Endothelial cell of umbilical vein (primary cell): ENCODE results near the gene CPED1. TPM values are rescaled to one million over a fixed set of nuclear protein-coding genes. Genes with fewer than 3 reads are reported as not detected.

Source experiments
- BruUV-seq: library from RNA; stranded (reverse); fragments of 400-500 nt; replicated peaks from 2 replicates; lab custom pipeline; 2021; lab: Mats Ljungman, UMichigan
- CTCF ChIA-PET: fragments of 300-600, 350-600 bp; sonication (Branson Sonifier 250); formaldehyde crosslinking; loops from one replicate; lab custom pipeline; 2021; ENCODE audit warnings: antibody characterized with exemption, inconsistent platforms; lab: Charles Lee
- POLR2A ChIA-PET: fragments of 300-600, 350-600 bp; sonication (Branson Sonifier 250); formaldehyde crosslinking; loops from one replicate; lab custom pipeline; 2021; ENCODE audit warnings: antibody characterized with exemption, inconsistent platforms; lab: Charles Lee
- DNase-seq: peaks from one replicate; pipeline ENCODE4 v3.0.0-alpha.2; 2011; ENCODE audit warnings: low read depth, low spot score
- FAIRE-seq: peaks from 2 replicates; lab custom pipeline; 2011; peaks lifted over from hg19 to GRCh38; lab: Jason Lieb, UNC
- H2AFZ ChIP-seq: 2 replicates; pipeline ENCODE4 v1.6.0; 2012; ENCODE audit warnings: low read depth, low read length, control low read depth, inconsistent platforms
- H3K27ac ChIP-seq: 2 replicates; pipeline ENCODE4 v1.5.1; 2011; ENCODE audit warnings: low read depth, mild to moderate bottlenecking, control low read depth, low read length, moderate library complexity; ENCODE audit not compliant: insufficient read depth
- H3K27me3 ChIP-seq, 2 experiments: 2 replicates each; pipeline versions ENCODE4 v1.6.0 to v1.6.1; 2011; ENCODE audit warnings: low read length in 2 of 2, mixed read lengths in 1 of 2; ENCODE audit not compliant: control insufficient read depth in 2 of 2, insufficient read depth in 2 of 2
- H3K36me3 ChIP-seq, 2 experiments: 2 replicates in 1 of 2; 3 replicates in 1 of 2; pipeline ENCODE4 v1.5.1; 2011; ENCODE audit warnings: low read length in 2 of 2, mild to moderate bottlenecking in 1 of 2, moderate library complexity in 1 of 2; ENCODE audit not compliant: control insufficient read depth in 2 of 2, insufficient read depth in 2 of 2; ENCODE audit errors: extremely low read depth in 1 of 2
- H3K4me1 ChIP-seq: 3 replicates; pipeline ENCODE4 v1.5.1; 2011; ENCODE audit warnings: mild to moderate bottlenecking, low read length; ENCODE audit not compliant: control insufficient read depth, insufficient read depth; ENCODE audit errors: extremely low read depth
- H3K4me2 ChIP-seq: 2 replicates; pipeline ENCODE4 v1.6.1; 2011; ENCODE audit warnings: low read length, control low read depth, mixed read lengths; ENCODE audit not compliant: insufficient read depth
- H3K4me3 ChIP-seq, 3 experiments: fragments of 200-600 bp in 1 of 3; sonication (generic), shearing (Covaris generic) in 1 of 3; replicated peaks in 1 of 3; 2 replicates each; pipeline ENCODE4 v1.5.1; 2011 to 2016; ENCODE audit warnings: control low read depth in 3 of 3, low read length in 3 of 3, mild to moderate bottlenecking in 2 of 3, inconsistent platforms in 1 of 3, low read depth in 1 of 3, moderate library complexity in 1 of 3; ENCODE audit not compliant: insufficient read depth in 1 of 3
- H3K79me2 ChIP-seq: 2 replicates; pipeline ENCODE4 v1.6.0; 2012; ENCODE audit warnings: low read length, inconsistent platforms; ENCODE audit not compliant: control insufficient read depth, insufficient read depth
- H3K9ac ChIP-seq: replicated peaks from 2 replicates; pipeline ENCODE3; 2011; ENCODE audit warnings: low read length, control low read depth; ENCODE audit not compliant: insufficient read depth; ENCODE audit errors: extremely low read depth
- H3K9me1 ChIP-seq: replicated peaks from 3 replicates; pipeline ENCODE4 v1.6.0; 2011; ENCODE audit warnings: mild to moderate bottlenecking, low read length; ENCODE audit not compliant: control insufficient read depth, insufficient read depth; ENCODE audit errors: extremely low read depth
- H3K9me3 ChIP-seq: replicated peaks from 2 replicates; pipeline ENCODE4 v1.5.1; 2012; ENCODE audit warnings: low read length, inconsistent platforms; ENCODE audit not compliant: control insufficient read depth, insufficient read depth
- H4K20me1 ChIP-seq: replicated peaks from 2 replicates; pipeline ENCODE3; 2011; ENCODE audit warnings: mild to moderate bottlenecking, low read length; ENCODE audit not compliant: control insufficient read depth, insufficient read depth; ENCODE audit errors: extremely low read depth
- EZH2 ChIP-seq: IDR thresholded peaks from 2 replicates; pipeline ENCODE4 v1.6.1; 2012; ENCODE audit warnings: borderline replicate concordance, low read depth, mild to moderate bottlenecking, moderate library complexity, low read length, inconsistent platforms; ENCODE audit not compliant: severe bottlenecking
- FOS ChIP-seq: IDR thresholded peaks from 2 replicates; pipeline ENCODE4 v1.6.1; 2011; ENCODE audit warnings: mild to moderate bottlenecking, low read length, moderate library complexity, borderline replicate concordance; ENCODE audit not compliant: insufficient read depth
- GATA2 ChIP-seq: IDR thresholded peaks from 2 replicates; pipeline ENCODE4 v1.7.0; 2011; ENCODE audit warnings: low read depth, mild to moderate bottlenecking, moderate library complexity, mixed read lengths, low read length; ENCODE audit not compliant: insufficient read length, insufficient read depth
- JUN ChIP-seq: IDR thresholded peaks from 2 replicates; pipeline ENCODE4 v1.6.1; 2011; ENCODE audit warnings: borderline replicate concordance, low read depth; ENCODE audit not compliant: insufficient read length, insufficient read depth
- POLR2A ChIP-seq: IDR thresholded peaks from 2 replicates; pipeline ENCODE4 v1.6.1; 2012; ENCODE audit warnings: low read depth, mild to moderate bottlenecking, control low read depth, low read length
- dilution Hi-C: fragments of 300-500 bp; cut with MboI; formaldehyde crosslinking; loops from one replicate; pipeline ENCODE4 v1.15.0; 2019; ENCODE audit warnings: low sequenced_read_pairs; ENCODE audit not compliant: extremely low pct_ligation_motif_present
- intact Hi-C: fragments of 100-400 bp; cut with micrococcal nuclease; formaldehyde crosslinking; loops from one replicate; pipeline ENCODE4 v1.10.0; 2022
- polyA plus RNA-seq, 4 experiments: library from polyadenylated mRNA; depleted of rRNA in 3 of 4; stranded (reverse) in 3 of 4; unstranded in 1 of 4; fragments of >200 nt; gene quantifications; 2 replicates each; pipeline versions ENCODE4 v1.2.1 to v1.2.3, GENCODE V29; 2011 to 2012; ENCODE audit warnings: missing spikeins in 1 of 4
- total RNA-seq: library from RNA; stranded (reverse); gene quantifications from 2 replicates; pipeline ENCODE4 v1.2.3, GENCODE V29; 2021
- TF ChIP-seq, protein P1 (sequence below), 2 donors: IDR thresholded peaks; 1 replicate in 1 of 2; 2 replicates in 1 of 2; pipeline ENCODE4 v1.5.1; 2011; ENCODE audit warnings: low read length in 2 of 2, mild to moderate bottlenecking in 2 of 2, moderate library complexity in 2 of 2, control low read depth in 1 of 2, inconsistent platforms in 1 of 2, low read depth in 1 of 2; ENCODE audit not compliant: insufficient read depth in 1 of 2; ENCODE audit errors: extremely low read depth in 1 of 2
- TF ChIP-seq, protein P2 (sequence below): IDR thresholded peaks from 2 replicates; pipeline ENCODE4 v1.6.1; 2011; ENCODE audit not compliant: insufficient read depth, insufficient read length

The CPED1 gene
- total and polyA plus RNA-seq, 2 donors (not counting 3 experiments of a cell fraction or from before 2014, with no cell fraction given) = 0.22 to 3.0 TPM

DNA sequence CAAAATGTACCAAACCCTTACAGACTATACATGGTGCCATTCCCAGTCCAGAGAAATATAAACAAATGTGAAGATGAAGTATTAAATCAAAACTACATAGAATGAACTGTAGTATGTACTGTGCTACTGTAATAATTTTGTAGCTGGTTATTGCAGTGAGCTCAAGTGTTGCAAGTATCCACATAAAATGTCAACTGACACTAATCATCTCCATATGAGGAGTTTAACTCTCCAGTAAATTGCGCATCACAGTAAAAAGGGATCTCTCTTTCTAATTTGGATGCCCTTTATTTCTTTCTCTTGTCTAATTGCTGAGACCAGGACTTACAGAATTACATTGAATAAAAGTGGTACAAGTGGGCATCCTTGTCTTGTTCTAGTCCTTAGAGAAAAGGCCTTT, 165.5 kb downstream of the CPED1 start:
- no TSS peak for BruUV-seq

DNA sequence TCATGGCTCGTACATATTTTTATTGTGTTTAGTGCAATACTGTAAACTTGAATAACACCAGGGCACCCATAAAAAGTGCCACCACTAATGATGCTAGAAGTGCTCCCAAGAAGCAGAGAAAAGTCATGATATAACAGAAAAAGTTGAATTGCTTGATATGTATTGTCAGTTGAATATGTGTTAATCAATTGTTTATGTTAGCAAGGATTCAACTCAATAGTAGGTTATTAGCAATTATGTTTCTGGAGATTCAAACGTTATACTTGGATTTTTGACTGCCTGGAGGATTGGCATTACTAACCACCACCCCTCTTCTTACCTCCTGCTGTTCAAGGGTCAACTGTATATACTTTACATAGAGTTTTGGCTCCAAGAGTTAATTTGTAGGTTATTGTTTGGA, 168.3 kb downstream of the CPED1 start:
- no TSS peak for BruUV-seq
- CTCF ChIA-PET = no interaction called here
- DNase-seq = no peak

More for the DNA sequence above, 165.5 kb downstream of the CPED1 start:
- intact Hi-C loops (no loop called here), dilution Hi-C loops (no loop called here)
- no peak for FAIRE-seq
- no peak for DNase-seq
- ChIA-PET POLR2A (no interaction called here), CTCF (interaction anchor here (0.8 to 1.4 kb wide), 2 partner anchors 11 to 407 kb away, joined by 3 read pairs; no protein-coding TSS in a partner anchor)
- Histone ChIP-seq H3K9ac (no peak overlapping the region), H3K27me3 (peaks cover 0 to 1% of the 10 kb centered on the region in 2 experiments), H4K20me1 (no peaks in the 10 kb centered on the region), H2AFZ (no peak overlapping the region), H3K9me1 (no peaks in the 10 kb centered on the region), H3K4me1 (no peaks in the 10 kb centered on the region), H3K4me3 (no peak overlapping the region), H3K36me3 (no peaks in the 10 kb centered on the region), H3K27ac (no peak overlapping the region), H3K79me2 (no peaks in the 10 kb centered on the region), H3K4me2 (no peak overlapping the region), H3K9me3 (no peaks in the 10 kb centered on the region)
- TF ChIP-seq EZH2 (no peak), JUN (no peak)
- TF ChIP-seq, protein P1, sequence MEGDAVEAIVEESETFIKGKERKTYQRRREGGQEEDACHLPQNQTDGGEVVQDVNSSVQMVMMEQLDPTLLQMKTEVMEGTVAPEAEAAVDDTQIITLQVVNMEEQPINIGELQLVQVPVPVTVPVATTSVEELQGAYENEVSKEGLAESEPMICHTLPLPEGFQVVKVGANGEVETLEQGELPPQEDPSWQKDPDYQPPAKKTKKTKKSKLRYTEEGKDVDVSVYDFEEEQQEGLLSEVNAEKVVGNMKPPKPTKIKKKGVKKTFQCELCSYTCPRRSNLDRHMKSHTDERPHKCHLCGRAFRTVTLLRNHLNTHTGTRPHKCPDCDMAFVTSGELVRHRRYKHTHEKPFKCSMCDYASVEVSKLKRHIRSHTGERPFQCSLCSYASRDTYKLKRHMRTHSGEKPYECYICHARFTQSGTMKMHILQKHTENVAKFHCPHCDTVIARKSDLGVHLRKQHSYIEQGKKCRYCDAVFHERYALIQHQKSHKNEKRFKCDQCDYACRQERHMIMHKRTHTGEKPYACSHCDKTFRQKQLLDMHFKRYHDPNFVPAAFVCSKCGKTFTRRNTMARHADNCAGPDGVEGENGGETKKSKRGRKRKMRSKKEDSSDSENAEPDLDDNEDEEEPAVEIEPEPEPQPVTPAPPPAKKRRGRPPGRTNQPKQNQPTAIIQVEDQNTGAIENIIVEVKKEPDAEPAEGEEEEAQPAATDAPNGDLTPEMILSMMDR (IDR thresholded peaks at IDR 0.05; ENCODE audit: extremely low read depth in 1 of 2, insufficient read depth in 1 of 2, low read depth in 1 of 2, low read length in 2 of 2) = no peak

More for the DNA sequence above, 168.3 kb downstream of the CPED1 start:
- Histone ChIP-seq H3K4me2 (no peak overlapping the region), H3K4me3 (no peak overlapping the region), H3K4me1 (no peaks in the 10 kb centered on the region), H3K79me2 (no peaks in the 10 kb centered on the region), H3K9me3 (no peaks in the 10 kb centered on the region), H3K36me3 (no peaks in the 10 kb centered on the region), H3K9ac (no peak overlapping the region), H3K9me1 (no peaks in the 10 kb centered on the region), H2AFZ (no peak overlapping the region), H3K27ac (no peak overlapping the region), H3K27me3 (peaks cover 1 to 6% of the 10 kb centered on the region in 2 experiments), H4K20me1 (no peaks in the 10 kb centered on the region)
- POLR2A ChIA-PET = no interaction called here
- no peak for FAIRE-seq
- dilution Hi-C loops (no loop called here), intact Hi-C loops (no loop called here)
- TF ChIP-seq GATA2 (no peak), FOS (no peak), POLR2A (no peak)
- TF ChIP-seq, protein P2, sequence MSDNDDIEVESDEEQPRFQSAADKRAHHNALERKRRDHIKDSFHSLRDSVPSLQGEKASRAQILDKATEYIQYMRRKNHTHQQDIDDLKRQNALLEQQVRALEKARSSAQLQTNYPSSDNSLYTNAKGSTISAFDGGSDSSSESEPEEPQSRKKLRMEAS = no peak
